Measurements from ENCODE around the gene PLD1.

DNA sequence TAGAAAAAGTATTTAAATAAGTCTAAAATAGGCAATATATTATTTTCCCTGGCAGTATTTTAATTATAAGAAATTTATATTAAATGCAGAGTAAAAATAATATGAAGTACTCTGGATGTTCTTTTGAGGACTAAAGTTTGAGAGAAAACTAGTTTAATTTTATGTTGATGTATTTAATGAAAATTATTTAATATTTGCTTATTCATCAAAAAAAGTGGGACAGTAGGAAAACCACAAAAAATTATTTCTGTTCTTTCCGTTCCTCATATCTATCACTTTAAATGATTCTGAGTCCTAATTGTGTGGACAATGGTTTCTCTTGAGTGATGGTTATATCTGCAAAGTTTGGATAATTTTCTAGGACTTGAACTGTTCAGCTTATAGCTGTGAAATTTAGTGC is 202.8 kb downstream of the PLD1 start:
- no peak for TF ChIP-seq POLR2A (IDR thresholded peaks at IDR 0.05; ENCODE audit: low read length)
- TF ChIP-seq GATA1 (IDR thresholded peaks at IDR 0.05; ENCODE audit: low read depth, low read length) = no peak
